ENCODE measurements around the gene CBX4. TPM values are rescaled to one million over a fixed set of nuclear protein-coding genes. Genes with fewer than 3 reads are reported as not detected.

The CBX4 gene
- total RNA-seq, 2 donors from 2014 or later: 4.2 to 4.9 TPM

DNA sequence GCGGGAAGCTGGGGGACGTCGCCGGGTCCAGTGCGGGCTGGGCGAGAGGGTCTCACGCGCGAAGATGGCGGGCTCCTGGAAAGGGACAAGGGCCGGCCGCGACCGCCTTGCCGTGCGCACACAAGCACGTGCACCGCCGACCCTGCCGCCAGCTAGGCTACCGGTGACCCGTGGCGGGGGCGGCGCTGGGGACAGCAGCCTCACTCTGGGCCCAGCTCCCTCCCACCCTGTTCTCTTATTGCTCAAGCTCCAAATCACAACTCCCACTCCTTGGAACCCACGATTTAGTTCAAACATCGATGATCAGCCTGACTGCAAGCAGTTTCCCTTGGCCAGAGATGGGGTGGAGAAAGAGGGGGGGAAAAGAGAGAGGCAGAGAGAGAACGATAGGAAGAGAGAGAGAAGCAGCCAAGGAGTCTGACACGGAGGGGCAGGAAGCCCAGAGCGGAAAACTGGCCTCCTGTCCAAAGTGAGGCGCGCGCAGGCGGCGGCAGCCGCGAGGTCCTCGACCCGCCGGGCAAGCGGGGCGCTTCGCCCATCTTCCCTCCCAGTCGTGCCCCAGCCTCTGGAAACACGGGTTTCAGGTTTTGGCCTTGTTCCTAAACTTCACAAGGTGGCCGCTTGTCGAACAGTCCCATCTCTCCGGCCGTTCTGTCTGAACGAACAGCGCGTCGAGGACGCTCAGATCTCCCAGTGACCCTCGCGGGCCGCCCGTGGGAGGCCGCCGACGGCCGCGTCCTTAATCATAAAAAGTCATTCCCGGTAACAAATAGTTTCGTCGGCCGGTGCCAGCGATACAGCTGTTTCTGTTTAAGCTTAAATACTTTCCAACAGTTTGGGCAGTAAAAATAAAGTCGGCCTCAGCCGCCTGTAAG lies 40.7 kb downstream of the CBX4 start:
- no peak overlapping the region for H3K27ac Mint-ChIP-seq
- H3K27ac ChIP-seq (ENCODE audit: low read depth, low read length): no peak overlapping the region
- TF ChIP-seq, protein P1, sequence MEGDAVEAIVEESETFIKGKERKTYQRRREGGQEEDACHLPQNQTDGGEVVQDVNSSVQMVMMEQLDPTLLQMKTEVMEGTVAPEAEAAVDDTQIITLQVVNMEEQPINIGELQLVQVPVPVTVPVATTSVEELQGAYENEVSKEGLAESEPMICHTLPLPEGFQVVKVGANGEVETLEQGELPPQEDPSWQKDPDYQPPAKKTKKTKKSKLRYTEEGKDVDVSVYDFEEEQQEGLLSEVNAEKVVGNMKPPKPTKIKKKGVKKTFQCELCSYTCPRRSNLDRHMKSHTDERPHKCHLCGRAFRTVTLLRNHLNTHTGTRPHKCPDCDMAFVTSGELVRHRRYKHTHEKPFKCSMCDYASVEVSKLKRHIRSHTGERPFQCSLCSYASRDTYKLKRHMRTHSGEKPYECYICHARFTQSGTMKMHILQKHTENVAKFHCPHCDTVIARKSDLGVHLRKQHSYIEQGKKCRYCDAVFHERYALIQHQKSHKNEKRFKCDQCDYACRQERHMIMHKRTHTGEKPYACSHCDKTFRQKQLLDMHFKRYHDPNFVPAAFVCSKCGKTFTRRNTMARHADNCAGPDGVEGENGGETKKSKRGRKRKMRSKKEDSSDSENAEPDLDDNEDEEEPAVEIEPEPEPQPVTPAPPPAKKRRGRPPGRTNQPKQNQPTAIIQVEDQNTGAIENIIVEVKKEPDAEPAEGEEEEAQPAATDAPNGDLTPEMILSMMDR (conservative IDR thresholded peaks at IDR 0.05): no peak
- no peaks in the 10 kb centered on the region for H3K36me3 Mint-ChIP-seq (ENCODE audit: low read depth)
- peaks cover 15% of the 10 kb centered on the region for H3K4me1 ChIP-seq (ENCODE audit: control insufficient read depth, insufficient read depth, low read length)
- H3K27me3 ChIP-seq (ENCODE audit: control insufficient read depth, insufficient read depth, low read length, poor library complexity, severe bottlenecking): peaks cover 90% of the 10 kb centered on the region
- DNase-seq: peak; percentile 82
- H3K36me3 ChIP-seq (ENCODE audit: control insufficient read depth, insufficient read depth, low read length): peaks cover 6% of the 10 kb centered on the region
- WGBS, 2 experiments (ENCODE audit: insufficient coverage in 1 of 2, insufficient read length in 1 of 2): 3 to 5% methylated on average over 30 to 70 of the region's 70 CpGs
- peak overlapping the region; percentile 67 for H3K4me3 Mint-ChIP-seq
- H3K9me3 ChIP-seq (ENCODE audit: control insufficient read depth, low read length): no peaks in the 10 kb centered on the region
- H3K9me3 Mint-ChIP-seq: peaks cover 5% of the 10 kb centered on the region
- H3K27me3 Mint-ChIP-seq (ENCODE audit: insufficient read depth): peaks cover 93% of the 10 kb centered on the region
- H3K4me3 ChIP-seq (ENCODE audit: low read length): no peak overlapping the region
- H3K4me1 Mint-ChIP-seq: peaks cover 23% of the 10 kb centered on the region
- H3K9ac ChIP-seq (ENCODE audit: extremely low read depth, low read length, poor library complexity, severe bottlenecking): no peak overlapping the region

DNA sequence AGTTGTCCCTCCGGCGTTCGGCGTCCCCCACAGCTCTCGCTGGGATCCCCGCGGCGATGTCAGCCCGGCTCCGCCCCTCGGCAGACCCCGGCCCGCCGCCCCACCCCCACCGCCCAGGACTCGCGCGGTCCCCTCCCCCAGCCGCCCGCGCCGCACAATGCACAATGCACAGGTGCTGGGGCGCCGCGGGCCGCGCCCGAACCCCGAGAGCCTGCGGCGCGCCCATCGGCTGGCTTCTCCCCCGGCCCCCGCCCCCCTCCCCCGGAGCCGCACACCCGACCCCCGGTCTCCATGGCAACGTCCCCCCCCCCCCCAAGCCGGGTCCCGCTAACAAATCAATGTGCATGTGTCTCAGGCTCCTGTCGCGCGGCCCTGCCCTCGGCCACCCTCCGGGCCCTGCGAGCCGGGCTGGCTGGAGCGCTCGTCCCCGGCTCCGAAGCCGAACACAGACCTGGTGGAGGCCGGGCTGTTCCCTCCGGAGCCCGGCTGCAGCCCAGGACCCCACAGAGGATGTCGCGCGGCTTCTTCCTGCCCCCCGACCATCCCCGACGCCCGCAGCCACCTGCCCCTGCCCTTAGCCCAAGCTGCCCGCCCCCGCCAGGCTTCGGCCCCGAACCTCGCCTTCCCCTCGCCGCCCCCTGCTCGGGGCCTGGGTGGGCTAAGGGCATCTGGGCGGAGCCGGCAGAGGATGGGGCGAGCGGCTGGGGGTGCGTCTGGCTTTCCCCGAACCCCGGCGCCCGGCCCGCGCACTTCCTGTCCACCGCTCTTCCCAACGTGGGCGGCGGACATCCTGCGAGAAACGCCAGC lies 41.5 kb downstream of the CBX4 start:
- TF ChIP-seq, protein P1 (conservative IDR thresholded peaks at IDR 0.05): no peak
- peaks cover 4% of the 10 kb centered on the region for H3K9me3 Mint-ChIP-seq
- Histone ChIP-seq H3K4me3 (ENCODE audit: low read length) (no peak overlapping the region), H3K27me3 (ENCODE audit: control insufficient read depth, insufficient read depth, low read length, poor library complexity, severe bottlenecking) (peaks cover 90% of the 10 kb centered on the region), H3K36me3 (ENCODE audit: control insufficient read depth, insufficient read depth, low read length) (peaks cover 6% of the 10 kb centered on the region), H3K27ac (ENCODE audit: low read depth, low read length) (no peak overlapping the region), H3K9me3 (ENCODE audit: control insufficient read depth, low read length) (no peaks in the 10 kb centered on the region), H3K9ac (ENCODE audit: extremely low read depth, low read length, poor library complexity, severe bottlenecking) (no peak overlapping the region), H3K4me1 (ENCODE audit: control insufficient read depth, insufficient read depth, low read length) (peaks cover 18% of the 10 kb centered on the region)
- peaks cover 93% of the 10 kb centered on the region for H3K27me3 Mint-ChIP-seq (ENCODE audit: insufficient read depth)
- 0 to 1% methylated on average over 10 to 70 of the region's 89 CpGs for WGBS, 2 experiments (ENCODE audit: insufficient coverage in 1 of 2, insufficient read length in 1 of 2)
- no peaks in the 10 kb centered on the region for H3K36me3 Mint-ChIP-seq (ENCODE audit: low read depth)
- H3K4me1 Mint-ChIP-seq: peaks cover 22% of the 10 kb centered on the region
- H3K4me3 Mint-ChIP-seq: peak overlapping the region; percentile 67
- peak; percentile 91 for DNase-seq
- H3K27ac Mint-ChIP-seq: no peak overlapping the region

DNA sequence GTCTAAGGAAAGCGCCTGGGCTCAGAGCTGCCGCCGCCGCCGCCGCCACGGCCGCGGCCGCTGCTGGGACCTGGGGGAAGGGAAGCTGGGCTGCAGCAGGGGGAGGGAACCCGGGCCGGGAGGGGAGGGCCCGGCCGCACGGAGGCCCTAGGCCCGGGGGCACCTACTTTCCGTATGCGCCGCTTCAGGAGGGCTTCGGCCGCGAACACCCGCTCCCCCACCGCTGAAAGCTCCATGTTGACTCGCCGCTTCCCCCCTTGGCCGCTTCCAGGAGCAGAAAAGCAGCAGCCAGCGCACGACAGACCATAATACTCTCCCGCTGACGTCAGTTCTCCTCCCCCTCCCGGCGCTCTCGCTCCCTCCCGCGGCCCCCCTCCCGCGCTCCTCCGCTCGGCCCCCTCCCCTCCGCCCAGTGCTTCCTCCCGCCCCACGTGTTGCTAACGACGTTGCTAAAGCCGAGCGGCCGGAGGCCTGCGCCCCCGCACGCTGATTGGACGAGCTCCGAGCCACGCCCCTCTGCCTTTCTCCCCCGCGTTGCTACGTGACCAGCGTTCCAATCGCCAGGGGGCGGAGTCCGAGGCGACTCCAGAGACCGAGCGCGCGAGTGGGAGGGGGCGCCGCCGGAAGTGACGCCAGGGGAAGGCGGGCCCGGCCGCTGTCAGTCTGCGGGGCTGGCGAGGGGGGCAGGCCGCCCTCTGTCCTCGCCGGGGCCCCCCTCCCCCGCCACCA lies 42.3 kb downstream of the CBX4 start, which contains the start of gene CBX8:
TSS of gene CBX8 (minus strand) at position 315 of the 729 bp plus-strand sequence. CDS start at position 236, 79 bp downstream.
- TF ChIP-seq, protein P1 (conservative IDR thresholded peaks at IDR 0.05): no peak
- Mint-ChIP-seq H3K9me3 (peaks cover 2% of the 10 kb centered on the region), H3K27me3 (ENCODE audit: insufficient read depth) (peaks cover 93% of the 10 kb centered on the region), H3K27ac (peak within 1 kb of the TSS; percentile 92), H3K36me3 (ENCODE audit: low read depth) (no peaks in the 10 kb centered on the region), H3K4me3 (peak within 1 kb of the TSS; percentile 67), H3K4me1 (peaks cover 25% of the 10 kb centered on the region)
- 0 to 1% methylated on average over 15 to 78 of the region's 79 CpGs for whole genome bisulfite sequencing, 2 experiments (ENCODE audit: insufficient coverage in 1 of 2, insufficient read length in 1 of 2)
- Histone ChIP-seq H3K4me3 (ENCODE audit: low read length) (peak within 1 kb of the TSS; percentile 94), H3K27me3 (ENCODE audit: control insufficient read depth, insufficient read depth, low read length, poor library complexity, severe bottlenecking) (peaks cover 90% of the 10 kb centered on the region), H3K9ac (ENCODE audit: extremely low read depth, low read length, poor library complexity, severe bottlenecking) (peak within 1 kb of the TSS; percentile 77), H3K4me1 (ENCODE audit: control insufficient read depth, insufficient read depth, low read length) (peaks cover 18% of the 10 kb centered on the region), H3K9me3 (ENCODE audit: control insufficient read depth, low read length) (no peaks in the 10 kb centered on the region), H3K27ac (ENCODE audit: low read depth, low read length) (peak within 1 kb of the TSS; percentile 87), H3K36me3 (ENCODE audit: control insufficient read depth, insufficient read depth, low read length) (peaks cover 6% of the 10 kb centered on the region)
- DNase-seq: peak; percentile 100

All from endodermal cell (in vitro differentiated cells).